H1 (cell line): ENCODE results near the gene PGK1.

Source experiments
- BRCA1 ChIP-seq: IDR thresholded peaks from 2 replicates; pipeline ENCODE4 v1.6.1; 2012; ENCODE audit warnings: low read depth, low read length, improper control_type of control experiment
- CHD1 ChIP-seq: IDR thresholded peaks from 2 replicates; pipeline ENCODE4 v1.6.1; 2012; ENCODE audit warnings: low read depth, low read length, improper control_type of control experiment
- CTCF ChIP-seq, 3 experiments: IDR thresholded peaks; 1 replicate in 2 of 3; 2 replicates in 1 of 3; pipeline versions ENCODE4 v1.5.1 to v1.6.1; 2011; ENCODE audit warnings: low read length in 3 of 3, mild to moderate bottlenecking in 3 of 3, inconsistent platforms in 2 of 3, low read depth in 1 of 3, moderate library complexity in 1 of 3; ENCODE audit not compliant: insufficient read depth in 1 of 3; ENCODE audit errors: control extremely low read depth in 1 of 3
- POLR2AphosphoS5 ChIP-seq: IDR thresholded peaks from 2 replicates; pipeline ENCODE4 v1.6.1; 2011; ENCODE audit warnings: low read depth, low read length
- SAP30 ChIP-seq: fragments of 300-600 bp; sonication (generic); IDR thresholded peaks from 2 replicates; pipeline ENCODE4 v1.7.1; 2012; ENCODE audit warnings: low read length, moderate library complexity, mild to moderate bottlenecking, inconsistent platforms; ENCODE audit not compliant: insufficient read depth, insufficient replicate concordance
- TAF1 ChIP-seq: IDR thresholded peaks from 2 replicates; pipeline ENCODE4 v1.6.1; 2011; ENCODE audit warnings: mild to moderate bottlenecking, low read depth, low read length

GRCh38 chrX:78140206-78140605, 36.2 kb downstream of the PGK1 start:
- TF ChIP-seq CTCF (IDR thresholded peaks at IDR 0.05; ENCODE audit: control extremely low read depth in 1 of 3, insufficient read depth in 1 of 3, low read depth in 1 of 3, low read length in 3 of 3): no peak
- no peak for TF ChIP-seq CHD1
- no peak for TF ChIP-seq BRCA1
- TF ChIP-seq TAF1: no peak
- no peak for TF ChIP-seq POLR2AphosphoS5
- TF ChIP-seq SAP30: no peak
